NB4 (cell line): ENCODE results near the gene CTNNA2.

Source experiments
- DNase-seq: peaks from one replicate; pipeline ENCODE4 v3.0.0; 2010; ENCODE audit warnings: low read depth
- H3K4me3 ChIP-seq: one replicate; pipeline ENCODE4 v1.5.1; 2011; ENCODE audit warnings: mild to moderate bottlenecking, low read depth, low read length, moderate library complexity
- CTCF ChIP-seq: IDR thresholded peaks from one replicate; pipeline ENCODE4 v1.5.1; 2012; ENCODE audit warnings: low read depth, low read length
- MAX ChIP-seq: IDR thresholded peaks from 2 replicates; pipeline ENCODE4 v1.6.1; 2011; ENCODE audit warnings: low read depth, low read length
- MYC ChIP-seq: IDR thresholded peaks from 2 replicates; pipeline ENCODE4 v1.6.1; 2011; ENCODE audit warnings: low read depth, low read length
- POLR2A ChIP-seq: IDR thresholded peaks from 2 replicates; pipeline ENCODE4 v1.6.1; 2011; ENCODE audit warnings: mild to moderate bottlenecking; ENCODE audit not compliant: insufficient read length; ENCODE audit errors: extremely low read depth

Gene CTNNA2

GRCh38 chr2:79721966-79722365, 209.1 kb downstream of the CTNNA2 start:
- DNase-seq = no peak
- H3K4me3 ChIP-seq = no peak overlapping the region
- no peak for TF ChIP-seq POLR2A
- TF ChIP-seq MYC = no peak
- no peak for TF ChIP-seq MAX
- no peak for TF ChIP-seq CTCF

- DNase-seq = no peak
- H3K4me3 ChIP-seq = no peak overlapping the region
- TF ChIP-seq MYC = no peak
- no peak for TF ChIP-seq MAX
- no peak for TF ChIP-seq CTCF
- no peak for TF ChIP-seq POLR2A
Observed at GRCh38 chr2:79723830-79724229, 211.0 kb downstream of the CTNNA2 start.

- no peak for TF ChIP-seq MYC
- no peak for TF ChIP-seq MAX
- TF ChIP-seq CTCF = no peak
- TF ChIP-seq POLR2A = no peak
- DNase-seq = no peak
- H3K4me3 ChIP-seq = no peak overlapping the region
Observed at GRCh38 chr2:79729532-79729931, 216.7 kb downstream of the CTNNA2 start.

GRCh38 chr2:79734518-79734917, 221.7 kb downstream of the CTNNA2 start:
- no peak for TF ChIP-seq MYC
- TF ChIP-seq MAX = no peak
- no peak for TF ChIP-seq POLR2A
- no peak for TF ChIP-seq CTCF
- no peak for DNase-seq
- no peak overlapping the region for H3K4me3 ChIP-seq

- no peak overlapping the region for H3K4me3 ChIP-seq
- TF ChIP-seq POLR2A (no peak), MAX (no peak), CTCF (no peak), MYC (no peak)
- no peak for DNase-seq
Observed at GRCh38 chr2:79740879-79741443, 228.1 kb downstream of the CTNNA2 start.

- H3K4me3 ChIP-seq = no peak overlapping the region
- no peak for TF ChIP-seq MYC
- no peak for TF ChIP-seq POLR2A
- no peak for TF ChIP-seq MAX
- TF ChIP-seq CTCF = no peak
- no peak for DNase-seq
Observed at GRCh38 chr2:79750321-79750720, 237.5 kb downstream of the CTNNA2 start.
